HG02870 (cell line): ENCODE measurements around the gene KIF6.

ENCODE experiments used
- ATAC-seq: cut with Tn5 transposase; IDR thresholded peaks from one replicate; pipeline ENCODE4 v1.9.1; 2021; ENCODE audit warnings: mild to moderate bottlenecking, moderate library complexity; ENCODE audit not compliant: unreplicated experiment

Gene KIF6

GRCh38 chr6:39328066-39328465, 397.1 kb downstream of the KIF6 start:
- ATAC-seq: no peak

GRCh38 chr6:39327507-39327906, 397.7 kb downstream of the KIF6 start:
- ATAC-seq: no peak

GRCh38 chr6:39322306-39322850, 402.8 kb downstream of the KIF6 start, which contains the start of gene KCNK16:
KCNK16 (minus strand) TSS chr6:39322702; CDS start chr6:39322540, 162 bp downstream.
- no peak for ATAC-seq

GRCh38 chr6:39321761-39322160, 403.4 kb downstream of the KIF6 start:
- no peak for ATAC-seq

GRCh38 chr6:39320363-39320984, 404.7 kb downstream of the KIF6 start:
- no peak for ATAC-seq

- no peak for ATAC-seq
Observed at GRCh38 chr6:39319621-39320362, 405.4 kb downstream of the KIF6 start.

GRCh38 chr6:39317256-39317655, 408.0 kb downstream of the KIF6 start:
- no peak for ATAC-seq

GRCh38 chr6:39314273-39314795, 410.9 kb downstream of the KIF6 start, which contains the start of gene KCNK17:
KCNK17 (minus strand) TSS chr6:39314419; CDS start chr6:39314320, 99 bp downstream.
- no peak for ATAC-seq

GRCh38 chr6:39313526-39314272, 411.5 kb downstream of the KIF6 start:
- ATAC-seq: no peak

- no peak for ATAC-seq
Observed at GRCh38 chr6:39312912-39313525, 412.2 kb downstream of the KIF6 start.

GRCh38 chr6:39310542-39310941, 414.7 kb downstream of the KIF6 start:
- ATAC-seq: no peak

- no peak for ATAC-seq
Observed at GRCh38 chr6:39309942-39310531, 415.2 kb downstream of the KIF6 start.

GRCh38 chr6:39307462-39307861, 417.7 kb downstream of the KIF6 start:
- no peak for ATAC-seq

- ATAC-seq: no peak
Observed at GRCh38 chr6:39304951-39305350, 420.3 kb downstream of the KIF6 start.

- peak; percentile 18 for ATAC-seq
Observed at GRCh38 chr6:39303425-39304153, 421.6 kb downstream of the KIF6 start.

GRCh38 chr6:39302669-39303424, 422.4 kb downstream of the KIF6 start:
- ATAC-seq: peak; percentile 69

- no peak for ATAC-seq
Observed at GRCh38 chr6:39302011-39302410, 423.2 kb downstream of the KIF6 start.

- no peak for ATAC-seq
Observed at GRCh38 chr6:39301606-39302005, 423.6 kb downstream of the KIF6 start.

GRCh38 chr6:39300739-39301138, 424.5 kb downstream of the KIF6 start:
- no peak for ATAC-seq
